GM12891 (cell line): ENCODE results near the gene ACVRL1.
A peak's percentile ranks its signal among the peaks of the same experiment; 100 is the strongest.

ENCODE experiments used
- DNase-seq: peaks from one replicate; pipeline ENCODE4 v3.0.0; 2011; ENCODE audit warnings: low spot score; ENCODE audit not compliant: insufficient read length
- FAIRE-seq: peaks from 2 replicates; lab custom pipeline; 2011; peaks lifted over from hg19 to GRCh38; lab: Jason Lieb, UNC
- PAX5 ChIP-seq: IDR thresholded peaks from 2 replicates; pipeline ENCODE4 v1.6.1; 2011; ENCODE audit warnings: low read length, moderate library complexity, mild to moderate bottlenecking; ENCODE audit not compliant: insufficient read depth, severe bottlenecking
- POLR2A ChIP-seq: IDR thresholded peaks from 2 replicates; pipeline ENCODE4 v1.6.1; 2011; ENCODE audit warnings: low read depth, low read length, control low read depth
- POLR2AphosphoS5 ChIP-seq: IDR thresholded peaks from 2 replicates; pipeline ENCODE4 v1.6.1; 2011; ENCODE audit warnings: low read depth, low read length, control low read depth
- POU2F2 ChIP-seq: IDR thresholded peaks from 2 replicates; pipeline ENCODE4 v1.6.1; 2011; ENCODE audit warnings: low read depth, mild to moderate bottlenecking, control low read depth, low read length, moderate library complexity
- SPI1 ChIP-seq: IDR thresholded peaks from 2 replicates; pipeline ENCODE4 v1.6.1; 2011; ENCODE audit warnings: low read depth, low read length, control low read depth
- TAF1 ChIP-seq: IDR thresholded peaks from 2 replicates; pipeline ENCODE4 v1.6.1; 2011; ENCODE audit warnings: low read depth, low read length, control low read depth

Gene ACVRL1

GRCh38 chr12:51922146-51922545, 14.8 kb downstream of the ACVRL1 start:
- no peak for TF ChIP-seq SPI1
- TF ChIP-seq POU2F2 = no peak
- no peak for TF ChIP-seq POLR2A
- TF ChIP-seq TAF1 = no peak
- no peak for FAIRE-seq

DNA sequence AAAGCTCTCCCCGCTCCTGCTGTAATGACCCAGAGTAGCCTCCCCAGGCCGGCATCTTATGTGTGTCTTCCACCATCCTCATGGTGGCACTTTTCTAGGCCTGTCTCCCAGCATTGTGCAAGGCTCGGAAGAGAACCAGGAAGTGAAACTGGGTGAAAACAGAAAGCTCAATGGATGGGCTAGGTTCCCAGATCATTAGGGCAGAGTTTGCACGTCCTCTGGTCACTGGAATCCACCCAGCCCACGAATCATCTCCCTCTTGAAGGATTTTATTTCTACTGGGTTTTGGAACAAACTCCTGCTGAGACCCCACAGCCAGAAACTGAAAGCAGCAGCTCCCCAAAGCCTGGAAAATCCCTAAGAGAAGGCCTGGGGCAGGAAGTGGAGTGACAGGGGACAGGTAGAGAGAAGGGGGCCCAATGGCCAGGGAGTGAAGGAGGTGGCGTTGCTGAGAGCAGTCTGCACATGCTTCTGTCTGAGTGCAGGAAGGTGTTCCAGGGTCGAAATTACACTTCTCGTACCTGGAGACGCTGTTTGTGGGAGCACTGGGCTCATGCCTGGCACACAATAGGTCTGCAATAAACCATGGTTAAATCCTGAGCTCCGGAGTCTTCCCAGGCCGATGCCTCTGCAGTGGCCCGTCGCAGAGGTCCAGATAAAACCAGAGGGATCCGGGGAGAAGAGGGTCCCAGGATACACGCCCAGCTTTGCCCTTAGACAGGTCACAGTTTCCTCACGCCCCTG, 15.6 kb downstream of the ACVRL1 start:
- no peak for DNase-seq
- FAIRE-seq = no peak

More at GRCh38 chr12:51922146-51922545, 14.8 kb downstream of the ACVRL1 start:
- no peak for DNase-seq

GRCh38 chr12:51923506-51924365, 16.4 kb downstream of the ACVRL1 start:
- TF ChIP-seq POLR2AphosphoS5 (no peak), SPI1 (peak; percentile 35; the same call in 1 of the 2 replicates)
- peak; percentile 80 for FAIRE-seq
- no peak for DNase-seq

More for the DNA sequence above, 15.6 kb downstream of the ACVRL1 start:
- TF ChIP-seq POLR2A (no peak), PAX5 (no peak), SPI1 (peak; percentile 89)

DNA sequence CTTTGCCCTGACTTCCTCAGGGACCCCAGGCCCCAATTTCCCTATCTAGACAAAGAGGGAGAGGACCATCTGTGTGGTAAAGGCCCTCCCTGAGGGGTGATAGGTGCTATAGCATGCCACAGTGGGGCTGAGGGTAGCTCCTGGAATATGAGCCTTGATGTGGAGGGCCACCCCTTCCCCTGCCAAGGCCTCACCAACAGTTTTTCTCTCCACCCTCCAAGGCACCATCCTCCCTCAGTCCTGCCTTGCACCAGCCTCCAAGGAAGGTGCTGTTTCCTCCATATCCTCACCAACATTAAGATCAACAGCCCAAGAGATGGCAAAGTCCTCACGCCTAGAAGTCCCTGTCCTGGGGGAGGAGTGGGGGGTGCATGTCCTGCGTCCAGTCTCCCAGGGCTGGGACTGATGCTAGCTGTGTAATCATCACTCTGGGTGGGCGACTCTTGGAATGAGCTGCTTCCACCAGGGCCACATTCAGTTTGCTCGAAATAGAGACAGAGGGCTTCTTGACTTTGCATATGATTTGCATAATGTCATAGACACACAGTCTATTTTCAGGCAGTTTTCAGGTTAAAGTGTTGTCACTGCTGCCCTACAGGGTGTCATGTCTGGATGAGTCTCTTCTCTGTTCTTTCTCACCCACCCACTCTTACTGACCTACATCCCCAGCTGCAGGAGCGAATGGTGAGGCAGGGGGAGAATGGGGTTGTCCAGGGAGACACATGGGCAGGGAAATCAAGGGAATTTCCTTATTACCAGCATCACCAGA, 17.4 kb downstream of the ACVRL1 start:
- TF ChIP-seq POU2F2 (peak; percentile 89), TAF1 (no peak), PAX5 (no peak)
- DNase-seq = no peak
- FAIRE-seq = peak; percentile 73

- FAIRE-seq (no peak), DNase-seq (no peak)
- TF ChIP-seq POLR2AphosphoS5 (no peak), TAF1 (no peak), POU2F2 (no peak), POLR2A (no peak), PAX5 (no peak), SPI1 (peak; percentile 52)
Observed at GRCh38 chr12:51925346-51926063, 18.2 kb downstream of the ACVRL1 start.

DNA sequence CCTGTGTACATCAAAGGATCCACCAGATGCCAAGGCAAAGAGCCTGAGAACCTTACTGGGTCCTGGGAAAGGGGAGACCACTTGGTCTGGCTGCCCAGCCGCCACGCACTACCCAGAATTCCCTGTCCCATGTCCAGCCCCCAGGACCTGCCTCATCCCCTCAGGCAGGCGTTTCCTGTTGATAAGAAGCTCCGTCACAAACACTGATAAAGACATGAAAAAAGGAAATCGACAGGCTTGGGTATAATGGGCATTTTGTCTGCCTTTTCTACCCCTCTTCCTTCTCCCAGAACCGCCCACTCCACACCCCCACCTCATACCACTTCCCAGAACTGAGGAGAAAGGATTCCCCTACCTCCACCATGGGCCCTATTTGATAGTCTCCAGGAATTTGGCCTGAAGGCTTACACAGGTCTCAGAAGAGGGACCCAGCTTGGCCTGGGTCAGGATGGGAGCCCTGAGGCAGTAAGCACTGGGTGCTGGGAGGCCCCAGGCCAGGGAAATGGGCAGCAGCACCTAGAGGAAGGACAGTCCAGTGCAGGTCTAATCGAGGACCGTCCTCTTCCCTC, 18.8 kb downstream of the ACVRL1 start:
- DNase-seq (no peak), FAIRE-seq (no peak)
- TF ChIP-seq TAF1 = no peak
- TF ChIP-seq POU2F2 = no peak
- TF ChIP-seq POLR2A = no peak
- no peak for TF ChIP-seq POLR2AphosphoS5

DNA sequence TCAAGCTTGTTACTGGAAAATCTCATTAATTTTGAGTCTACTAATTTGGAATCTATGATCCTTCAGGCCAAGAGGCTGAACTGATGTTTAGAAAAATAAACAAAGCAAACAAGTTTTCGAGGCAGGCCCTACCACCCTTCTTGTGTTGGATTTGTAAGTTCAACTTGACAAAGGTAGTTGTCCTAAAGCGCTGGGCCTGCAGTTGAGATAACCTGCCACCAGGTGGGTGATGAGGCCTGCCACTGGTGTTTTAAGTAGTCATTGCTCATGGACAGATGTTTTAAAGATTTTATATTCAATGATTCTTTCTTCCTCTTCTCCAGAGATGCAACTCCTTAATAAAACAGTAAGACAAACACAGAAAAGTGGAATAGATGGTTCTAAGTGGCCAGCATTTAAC, 19.4 kb downstream of the ACVRL1 start:
- FAIRE-seq (no peak), DNase-seq (no peak)
- TF ChIP-seq POU2F2 = no peak
- no peak for TF ChIP-seq POLR2A
- no peak for TF ChIP-seq POLR2AphosphoS5
- TF ChIP-seq SPI1 = no peak
- TF ChIP-seq PAX5 = no peak
- no peak for TF ChIP-seq TAF1

GRCh38 chr12:51932218-51933076, 25.1 kb downstream of the ACVRL1 start:
- FAIRE-seq (no peak), DNase-seq (no peak)
- TF ChIP-seq POLR2AphosphoS5 (no peak), PAX5 (no peak), POLR2A (no peak), TAF1 (no peak), SPI1 (no peak), POU2F2 (no peak)

- FAIRE-seq (no peak), DNase-seq (no peak)
- TF ChIP-seq SPI1 = no peak
- no peak for TF ChIP-seq POU2F2
- TF ChIP-seq TAF1 = no peak
- TF ChIP-seq PAX5 = no peak
- no peak for TF ChIP-seq POLR2A
- TF ChIP-seq POLR2AphosphoS5 = no peak
Observed at GRCh38 chr12:51934080-51934479, 26.8 kb downstream of the ACVRL1 start.
